D721Med (cell line): ENCODE results near the gene BRME1.
A peak's percentile ranks its signal among the peaks of the same experiment; 100 is the strongest.

Experiments used
- DNase-seq: peaks from one replicate; pipeline ENCODE4 v3.0.0; 2011; ENCODE audit warnings: low spot score; ENCODE audit not compliant: insufficient read length
- FAIRE-seq: peaks from 2 replicates; lab custom pipeline; 2011; peaks lifted over from hg19 to GRCh38; lab: Jason Lieb, UNC
- TF ChIP-seq, protein P1 (sequence below): IDR thresholded peaks from 2 replicates; pipeline ENCODE4 v1.5.1; 2012; ENCODE audit warnings: mild to moderate bottlenecking, control low read depth; ENCODE audit not compliant: insufficient read depth; ENCODE audit errors: missing control alignments

The BRME1 gene

DNA sequence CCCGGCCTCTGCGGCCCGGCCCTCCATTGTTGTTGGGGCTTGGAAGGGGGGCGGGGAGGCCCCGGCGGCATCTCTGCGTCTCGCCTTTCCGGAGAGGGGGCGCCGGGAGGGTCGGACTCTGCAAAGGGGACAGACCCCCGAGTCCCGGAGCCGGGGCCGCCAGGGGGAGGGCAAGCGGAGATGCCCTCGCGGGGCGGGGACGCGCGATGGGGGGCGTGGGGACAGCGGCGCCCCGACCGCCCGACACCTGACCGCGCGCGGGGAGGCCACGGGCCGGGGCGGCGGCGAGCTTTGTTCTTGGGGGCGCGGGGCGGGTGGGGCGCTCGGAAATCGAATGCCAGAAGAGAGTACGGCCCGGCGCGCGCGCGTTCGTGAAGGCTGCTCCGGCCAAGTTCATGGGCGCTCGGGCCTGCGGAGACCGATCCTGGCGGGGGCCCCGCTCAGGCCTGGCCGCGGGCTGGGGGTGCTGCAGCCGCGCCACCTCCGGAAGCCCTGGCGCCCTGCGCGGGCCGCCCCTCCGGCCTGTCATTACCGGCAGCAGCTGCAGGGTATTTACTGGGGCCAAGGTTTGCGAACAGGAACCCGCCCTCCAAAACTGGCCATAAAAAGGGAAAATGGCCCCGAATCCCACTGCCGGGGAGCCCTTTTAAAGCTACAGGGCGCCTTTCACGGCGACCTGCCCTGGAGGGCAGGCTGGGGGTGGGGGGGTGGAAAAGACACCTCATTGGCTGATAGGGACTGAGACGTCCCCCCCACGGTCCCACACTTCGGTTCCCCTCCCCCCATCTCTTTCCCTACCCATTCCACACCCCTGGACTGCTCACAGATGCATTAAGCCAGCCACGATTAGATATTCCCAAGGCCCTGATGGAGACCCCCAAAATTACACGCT lies 40.1 kb downstream of the BRME1 start:
- TF ChIP-seq, protein P1, sequence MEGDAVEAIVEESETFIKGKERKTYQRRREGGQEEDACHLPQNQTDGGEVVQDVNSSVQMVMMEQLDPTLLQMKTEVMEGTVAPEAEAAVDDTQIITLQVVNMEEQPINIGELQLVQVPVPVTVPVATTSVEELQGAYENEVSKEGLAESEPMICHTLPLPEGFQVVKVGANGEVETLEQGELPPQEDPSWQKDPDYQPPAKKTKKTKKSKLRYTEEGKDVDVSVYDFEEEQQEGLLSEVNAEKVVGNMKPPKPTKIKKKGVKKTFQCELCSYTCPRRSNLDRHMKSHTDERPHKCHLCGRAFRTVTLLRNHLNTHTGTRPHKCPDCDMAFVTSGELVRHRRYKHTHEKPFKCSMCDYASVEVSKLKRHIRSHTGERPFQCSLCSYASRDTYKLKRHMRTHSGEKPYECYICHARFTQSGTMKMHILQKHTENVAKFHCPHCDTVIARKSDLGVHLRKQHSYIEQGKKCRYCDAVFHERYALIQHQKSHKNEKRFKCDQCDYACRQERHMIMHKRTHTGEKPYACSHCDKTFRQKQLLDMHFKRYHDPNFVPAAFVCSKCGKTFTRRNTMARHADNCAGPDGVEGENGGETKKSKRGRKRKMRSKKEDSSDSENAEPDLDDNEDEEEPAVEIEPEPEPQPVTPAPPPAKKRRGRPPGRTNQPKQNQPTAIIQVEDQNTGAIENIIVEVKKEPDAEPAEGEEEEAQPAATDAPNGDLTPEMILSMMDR: no peak
- peak; percentile 65 for DNase-seq
- no peak for FAIRE-seq

DNA sequence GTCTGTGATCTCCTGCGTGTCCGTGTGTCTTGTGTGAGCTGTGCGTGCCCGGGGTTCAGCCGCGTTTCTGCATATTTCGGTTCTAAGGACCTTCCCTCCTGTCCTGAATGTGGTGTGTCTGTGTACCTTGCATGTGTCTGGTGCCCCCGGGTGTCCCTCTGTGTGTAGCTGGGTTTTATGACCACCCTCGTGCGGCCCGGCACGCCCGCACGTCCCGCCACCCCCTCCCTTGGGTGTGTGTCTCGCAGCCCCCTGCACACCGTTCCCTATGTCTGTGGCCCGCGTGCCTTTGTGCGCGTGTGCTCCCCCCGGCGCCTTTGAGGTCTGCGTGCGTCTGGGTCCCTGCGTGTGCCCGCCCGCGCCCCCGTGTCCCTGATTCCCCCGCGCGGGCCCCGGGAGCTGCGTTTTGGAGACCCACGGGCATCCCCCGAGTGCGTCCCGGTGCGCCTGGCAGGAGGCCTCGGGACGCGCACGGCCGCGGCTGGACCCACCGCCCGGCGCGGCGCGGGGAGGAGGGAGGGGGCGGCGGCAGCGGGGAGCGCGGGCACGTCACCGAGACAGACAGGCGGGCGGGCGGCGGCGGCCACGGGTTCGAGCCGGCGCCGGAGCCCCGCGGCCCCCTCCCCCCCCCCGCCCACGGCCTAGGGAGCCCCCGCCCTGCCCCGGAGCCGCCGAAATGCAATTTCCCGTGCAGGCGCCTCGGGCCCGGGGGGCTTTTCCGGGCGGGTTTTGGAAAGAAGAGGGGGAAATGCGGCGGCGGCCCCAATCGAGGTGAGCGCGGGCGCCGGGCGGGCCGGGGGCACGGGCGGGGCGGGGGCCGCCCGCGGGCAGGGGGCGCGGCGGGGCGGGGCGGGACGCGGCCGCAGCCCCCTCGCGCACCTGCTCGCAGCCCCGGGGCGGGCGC lies 41.0 kb downstream of the BRME1 start:
- DNase-seq (no peak), FAIRE-seq (no peak)
- TF ChIP-seq, protein P1: no peak

DNA sequence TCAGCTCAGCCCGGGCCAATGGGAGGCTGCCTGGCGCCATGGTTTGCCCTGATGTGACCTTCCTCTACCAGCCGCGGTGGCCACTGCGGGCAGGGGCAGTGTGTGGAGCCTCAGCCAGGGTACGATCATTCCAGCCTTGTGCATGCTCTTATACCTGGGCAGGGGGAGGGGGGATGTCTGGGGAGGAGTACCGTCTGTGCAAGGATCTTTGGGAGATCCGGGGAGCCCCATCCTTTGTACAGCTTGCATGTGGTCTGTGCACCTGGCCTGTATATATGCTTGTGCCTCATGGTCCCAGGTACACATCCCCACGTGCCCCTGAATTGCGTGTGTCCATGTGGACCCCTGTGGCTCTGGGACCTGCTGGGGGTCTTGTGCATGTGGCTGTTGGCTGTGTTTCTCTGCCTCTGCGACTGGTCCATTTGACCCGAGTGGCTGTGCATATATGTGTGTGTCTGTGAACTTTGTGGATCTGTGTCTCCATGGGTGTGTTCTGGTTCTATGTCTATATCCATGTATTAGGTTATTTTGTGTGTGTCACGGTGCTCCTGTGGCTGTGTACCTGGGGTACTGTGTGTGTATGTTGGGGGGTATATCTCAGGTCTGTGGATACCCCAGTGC lies 41.8 kb downstream of the BRME1 start:
- TF ChIP-seq, protein P1: no peak
- no peak for FAIRE-seq

DNA sequence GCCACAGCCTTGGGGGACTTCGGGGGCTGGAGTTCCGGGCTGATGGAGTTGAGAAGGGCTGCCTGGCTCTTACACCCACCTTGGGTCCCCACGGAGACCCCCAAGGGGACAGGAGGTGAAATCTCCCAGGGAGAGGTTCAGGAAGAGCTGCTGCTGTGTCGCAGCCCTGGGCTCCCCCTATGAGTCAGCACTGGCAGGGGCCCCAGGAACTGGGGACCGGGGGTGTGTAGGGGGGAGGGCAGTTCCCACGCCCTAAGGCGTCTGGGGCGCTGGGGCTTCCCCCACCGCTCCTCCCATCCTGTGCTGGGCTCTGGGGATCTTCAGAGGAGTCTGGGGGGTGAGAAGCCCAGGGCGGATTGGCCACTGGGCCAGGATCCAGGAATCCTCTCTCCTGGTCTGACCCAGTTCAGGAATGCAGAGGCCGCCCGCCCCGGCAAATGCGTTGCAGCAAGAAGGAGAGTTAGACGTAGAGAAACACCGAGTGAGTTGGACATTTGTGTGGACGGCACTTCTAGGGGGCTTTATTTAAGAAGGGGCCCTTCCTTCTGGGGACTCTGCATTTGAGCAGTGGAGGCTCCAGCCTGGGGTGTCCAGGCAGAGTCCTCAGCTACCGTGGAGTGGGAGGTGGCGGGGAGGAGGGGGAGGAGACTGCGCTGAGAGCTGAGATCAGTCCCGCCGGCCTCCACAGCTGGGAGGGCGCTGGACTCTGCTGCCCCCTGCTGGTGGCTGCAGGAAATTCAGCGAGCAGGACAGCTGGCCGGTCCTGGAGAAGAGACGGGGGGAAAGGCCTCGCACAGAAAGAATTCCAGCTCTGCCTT lies 44.0 kb downstream of the BRME1 start:
- FAIRE-seq: no peak
- DNase-seq: peak; percentile 93
- TF ChIP-seq, protein P1: peak; percentile 83

More for the DNA sequence above, 41.8 kb downstream of the BRME1 start:
- DNase-seq: no peak

DNA sequence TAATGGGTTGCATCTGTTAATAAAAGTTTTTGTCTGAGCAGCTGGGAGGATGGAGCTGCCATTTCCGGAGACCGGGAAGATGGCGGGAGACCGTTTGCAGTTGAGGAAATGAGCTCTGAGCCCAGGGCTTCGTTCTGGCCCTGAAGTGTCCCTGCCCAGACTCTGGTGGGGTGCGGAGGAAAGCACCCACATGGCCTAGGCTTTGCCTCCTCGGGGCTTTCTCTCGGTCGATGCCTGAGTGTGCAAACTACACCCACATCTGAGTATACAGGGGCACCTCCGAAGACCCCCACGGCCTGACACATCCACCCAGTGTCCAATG lies 44.6 kb downstream of the BRME1 start:
- TF ChIP-seq, protein P1: no peak
- DNase-seq: no peak
- FAIRE-seq: no peak

DNA sequence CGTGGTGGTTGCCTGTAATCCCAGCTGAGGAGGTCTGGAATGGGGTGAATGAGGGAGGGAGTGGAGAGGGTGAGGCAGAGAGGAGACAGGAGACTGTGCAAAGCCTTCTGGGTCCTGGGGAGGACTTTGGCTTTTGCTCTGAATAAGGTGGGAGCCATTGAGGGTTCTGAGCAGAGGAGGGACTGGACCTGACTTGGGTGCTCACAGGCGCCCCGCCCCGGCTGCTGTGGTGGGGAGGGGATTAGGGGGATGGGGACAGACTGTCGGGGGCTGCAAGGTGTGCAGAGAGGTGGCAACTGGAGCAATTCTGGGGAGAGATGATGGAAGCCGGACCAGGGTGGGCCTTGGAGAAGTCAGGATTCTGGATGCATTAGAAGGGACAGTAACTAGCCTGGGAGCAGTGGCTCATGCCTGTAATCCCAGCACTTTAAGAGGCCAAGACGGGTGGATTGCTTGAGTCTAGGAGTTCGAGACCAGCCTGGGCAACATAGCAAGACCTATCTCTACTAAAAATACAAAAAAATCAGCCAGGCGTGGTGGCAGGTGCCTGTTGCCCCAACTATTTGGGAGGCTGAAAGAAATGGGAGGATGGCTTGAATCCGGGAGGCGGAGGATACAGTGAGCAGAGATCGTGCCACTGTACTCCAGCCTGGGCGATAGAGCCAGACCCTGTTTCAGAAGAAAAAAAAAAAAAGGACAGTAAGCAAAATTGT lies 45.1 kb downstream of the BRME1 start:
- FAIRE-seq (no peak), DNase-seq (no peak)
- TF ChIP-seq, protein P1: no peak
